ENCODE results near the gene LYSMD4. TPM values are rescaled to one million over a fixed set of nuclear protein-coding genes. Genes with fewer than 3 reads are reported as not detected.

The LYSMD4 gene
- total and polyA plus RNA-seq, 2 of the 13 experiments (the other 11 are each of a cell fraction or from before 2014, with no cell fraction given) = 7.4 to 8.5 TPM

DNA sequence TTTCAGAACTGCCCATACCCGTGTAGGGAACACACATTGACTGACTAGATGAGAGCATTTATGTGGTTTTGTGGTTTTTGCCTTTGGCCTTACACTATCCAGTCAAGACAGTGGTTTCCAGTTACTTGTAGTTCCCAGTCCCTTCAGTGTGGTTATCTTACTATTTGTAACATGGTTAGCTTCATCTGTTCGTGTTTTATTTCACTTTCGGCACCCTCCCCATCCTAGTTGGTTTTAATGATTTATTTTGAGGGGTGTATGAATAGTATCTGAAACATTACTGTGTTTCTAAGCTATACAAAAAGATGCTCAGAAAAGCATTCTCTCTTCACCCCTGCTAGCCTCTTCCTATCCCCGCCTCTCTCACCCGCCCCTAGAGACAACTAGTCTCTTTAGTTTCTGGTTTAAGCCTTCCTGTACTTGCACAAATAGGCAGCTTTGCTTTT lies 14.1 kb downstream of the LYSMD4 start:
- no TSS peak for BruUV-seq (replicated peaks)
- H3K4me3 ChIP-seq (replicated peaks in 1 of 3; ENCODE audit: insufficient read depth in 1 of 3, low read depth in 2 of 3, low read length in 3 of 3) = no peak overlapping the region
- no peaks in the 10 kb centered on the region for H3K79me2 ChIP-seq (ENCODE audit: insufficient read depth, low read length)
- ChIA-PET POLR2A (no interaction called here), CTCF (ENCODE audit: low intra/inter-chr PET ratio, low total read pairs) (no interaction called here)
- peaks cover 15% of the 10 kb centered on the region for H3K4me1 ChIP-seq (ENCODE audit: insufficient read depth, low read length)
- H2AFZ ChIP-seq (ENCODE audit: low read length) = no peak overlapping the region
- intact Hi-C loops (cut with micrococcal nuclease; ENCODE audit: unreplicated experiment) (no loop called here), in situ Hi-C loops (cut with HindIII; ENCODE audit: extremely low pct_ligation_motif_present, low pct_unique_long_range_greater_than_20kb) (loop anchor here (5.0 to 25.0 kb wide), 2 partner anchors 307 to 452 kb away; no protein-coding TSS in a partner anchor)
- ATAC-seq (no peak), FAIRE-seq (no peak), DNase-seq (ENCODE audit: low spot score) (no peak)
- H3K27me3 ChIP-seq (ENCODE audit: control insufficient read depth in 1 of 2, insufficient read depth in 2 of 2, low read length in 2 of 2) = no peaks in the 10 kb centered on the region
- 94% methylated on average over 5 of the region's 5 CpGs for WGBS (ENCODE audit: low lambda C conversion rate)
- no peaks in the 10 kb centered on the region for H4K20me1 ChIP-seq (ENCODE audit: insufficient read depth, low read length)
- no peaks in the 10 kb centered on the region for H3K9me3 ChIP-seq (ENCODE audit: low read length)
- peaks cover 0 to 1% of the 10 kb centered on the region in 2 experiments; a peak in 1 of 5 replicates for H3K36me3 ChIP-seq (replicated peaks in 1 of 2; ENCODE audit: control insufficient read depth in 1 of 2, insufficient read depth in 2 of 2, low read length in 2 of 2)
- TF ChIP-seq JARID2 (CRISPR knock-in tag; IDR thresholded peaks at IDR 0.05; ENCODE audit: insufficient replicate concordance) (no peak), NRL (CRISPR knock-in tag; IDR thresholded peaks at IDR 0.05; ENCODE audit: borderline replicate concordance) (no peak), SMARCC2 (IDR thresholded peaks at IDR 0.05) (no peak), ZUFSP (CRISPR knock-in tag; IDR thresholded peaks at IDR 0.05; ENCODE audit: borderline replicate concordance) (no peak), HMGA1 (CRISPR knock-in tag; conservative IDR thresholded peaks at IDR 0.05) (no peak), TARDBP (CRISPR knock-in tag; IDR thresholded peaks at IDR 0.05) (no peak), DNMT3B (CRISPR knock-in tag; conservative IDR thresholded peaks at IDR 0.05) (no peak), ZFP36L2 (CRISPR knock-in tag; IDR thresholded peaks at IDR 0.05) (no peak), GFI1 (CRISPR knock-in tag; IDR thresholded peaks at IDR 0.05; ENCODE audit: borderline replicate concordance) (no peak), ZNF317 (CRISPR knock-in tag; IDR thresholded peaks at IDR 0.05) (no peak), ATM (IDR thresholded peaks at IDR 0.05; ENCODE audit: borderline replicate concordance) (no peak)
- TF ChIP-seq, protein P1, sequence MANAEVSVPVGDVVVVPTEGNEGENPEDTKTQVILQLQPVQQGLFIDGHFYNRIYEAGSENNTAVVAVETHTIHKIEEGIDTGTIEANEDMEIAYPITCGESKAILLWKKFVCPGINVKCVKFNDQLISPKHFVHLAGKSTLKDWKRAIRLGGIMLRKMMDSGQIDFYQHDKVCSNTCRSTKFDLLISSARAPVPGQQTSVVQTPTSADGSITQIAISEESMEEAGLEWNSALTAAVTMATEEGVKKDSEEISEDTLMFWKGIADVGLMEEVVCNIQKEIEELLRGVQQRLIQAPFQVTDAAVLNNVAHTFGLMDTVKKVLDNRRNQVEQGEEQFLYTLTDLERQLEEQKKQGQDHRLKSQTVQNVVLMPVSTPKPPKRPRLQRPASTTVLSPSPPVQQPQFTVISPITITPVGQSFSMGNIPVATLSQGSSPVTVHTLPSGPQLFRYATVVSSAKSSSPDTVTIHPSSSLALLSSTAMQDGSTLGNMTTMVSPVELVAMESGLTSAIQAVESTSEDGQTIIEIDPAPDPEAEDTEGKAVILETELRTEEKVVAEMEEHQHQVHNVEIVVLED (CRISPR knock-in tag; IDR thresholded peaks at IDR 0.05; ENCODE audit: borderline replicate concordance) = no peak
- TF ChIP-seq, protein P2, sequence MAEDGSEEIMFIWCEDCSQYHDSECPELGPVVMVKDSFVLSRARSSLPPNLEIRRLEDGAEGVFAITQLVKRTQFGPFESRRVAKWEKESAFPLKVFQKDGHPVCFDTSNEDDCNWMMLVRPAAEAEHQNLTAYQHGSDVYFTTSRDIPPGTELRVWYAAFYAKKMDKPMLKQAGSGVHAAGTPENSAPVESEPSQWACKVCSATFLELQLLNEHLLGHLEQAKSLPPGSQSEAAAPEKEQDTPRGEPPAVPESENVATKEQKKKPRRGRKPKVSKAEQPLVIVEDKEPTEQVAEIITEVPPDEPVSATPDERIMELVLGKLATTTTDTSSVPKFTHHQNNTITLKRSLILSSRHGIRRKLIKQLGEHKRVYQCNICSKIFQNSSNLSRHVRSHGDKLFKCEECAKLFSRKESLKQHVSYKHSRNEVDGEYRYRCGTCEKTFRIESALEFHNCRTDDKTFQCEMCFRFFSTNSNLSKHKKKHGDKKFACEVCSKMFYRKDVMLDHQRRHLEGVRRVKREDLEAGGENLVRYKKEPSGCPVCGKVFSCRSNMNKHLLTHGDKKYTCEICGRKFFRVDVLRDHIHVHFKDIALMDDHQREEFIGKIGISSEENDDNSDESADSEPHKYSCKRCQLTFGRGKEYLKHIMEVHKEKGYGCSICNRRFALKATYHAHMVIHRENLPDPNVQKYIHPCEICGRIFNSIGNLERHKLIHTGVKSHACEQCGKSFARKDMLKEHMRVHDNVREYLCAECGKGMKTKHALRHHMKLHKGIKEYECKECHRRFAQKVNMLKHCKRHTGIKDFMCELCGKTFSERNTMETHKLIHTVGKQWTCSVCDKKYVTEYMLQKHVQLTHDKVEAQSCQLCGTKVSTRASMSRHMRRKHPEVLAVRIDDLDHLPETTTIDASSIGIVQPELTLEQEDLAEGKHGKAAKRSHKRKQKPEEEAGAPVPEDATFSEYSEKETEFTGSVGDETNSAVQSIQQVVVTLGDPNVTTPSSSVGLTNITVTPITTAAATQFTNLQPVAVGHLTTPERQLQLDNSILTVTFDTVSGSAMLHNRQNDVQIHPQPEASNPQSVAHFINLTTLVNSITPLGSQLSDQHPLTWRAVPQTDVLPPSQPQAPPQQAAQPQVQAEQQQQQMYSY (CRISPR knock-in tag; IDR thresholded peaks at IDR 0.05) = no peak
- H3K4me2 ChIP-seq (ENCODE audit: low read depth, low read length) = no peak overlapping the region
- no peak overlapping the region for H3K9ac ChIP-seq (ENCODE audit: insufficient read depth, low read depth, low read length)
- no peak overlapping the region for H3K27ac ChIP-seq (ENCODE audit: extremely low read length, insufficient read depth, low read length)

All from HepG2 (cell line).